Measurements from ENCODE around the gene SCP2. TPM values are rescaled to one million over a fixed set of nuclear protein-coding genes. Genes with fewer than 3 reads are reported as not detected.
"Not testable (repeated sequence)": the region's sequence is repeated elsewhere in the genome, so short reads cannot be mapped to it uniquely, and the experiment has no call there.

SCP2 gene
- total and polyA plus RNA-seq, 7 donors, result 124 to 792 (median 176) TPM

- intact Hi-C loops (cut with DNase I), result no loop called here
- Histone ChIP-seq H3K36me3 (peaks cover 0 to 51% (median 4%) of the 10 kb centered on the region in 4 donors), H3K4me3 (no peak overlapping the region), H3K9me3 (no peaks in the 10 kb centered on the region), H3K27ac (no peak overlapping the region), H3K4me1 (no peaks in the 10 kb centered on the region), H3K27me3 (no peaks in the 10 kb centered on the region)
- 97% methylated on average over 3 of the region's 3 CpGs for WGBS, 2 donors
- TF ChIP-seq POLR2AphosphoS5 (IDR thresholded peaks at IDR 0.05) (no peak), CTCF (IDR thresholded peaks at IDR 0.05) (no peak), POLR2A (IDR thresholded peaks at IDR 0.05) (no peak), EP300 (IDR thresholded peaks at IDR 0.05) (no peak)
- DNase-seq, result no peak
Measured at GRCh38 chr1:52973841-52974240, 46.8 kb downstream of the SCP2 start.

- DNase-seq, result no peak
- Histone ChIP-seq H3K4me3 (no peak overlapping the region), H3K27ac (no peak overlapping the region), H3K36me3 (peaks cover 0 to 70% (median 6%) of the 10 kb centered on the region in 4 donors), H3K4me1 (no peaks in the 10 kb centered on the region), H3K9me3 (no peaks in the 10 kb centered on the region), H3K27me3 (no peaks in the 10 kb centered on the region)
- TF ChIP-seq POLR2AphosphoS5 (IDR thresholded peaks at IDR 0.05) (no peak), EP300 (IDR thresholded peaks at IDR 0.05) (no peak), POLR2A (IDR thresholded peaks at IDR 0.05) (no peak), CTCF (IDR thresholded peaks at IDR 0.05) (no peak)
- intact Hi-C loops (cut with DNase I), result no loop called here
- 81 to 95% methylated on average over 3 of the region's 3 CpGs for WGBS, 2 donors
Measured at GRCh38 chr1:52976183-52977035, 49.3 kb downstream of the SCP2 start.

- Histone ChIP-seq H3K4me3 (no peak overlapping the region), H3K27me3 (no peaks in the 10 kb centered on the region), H3K9me3 (no peaks in the 10 kb centered on the region), H3K4me1 (no peaks in the 10 kb centered on the region), H3K27ac (no peak overlapping the region), H3K36me3 (peaks cover 0 to 84% (median 6%) of the 10 kb centered on the region in 4 donors)
- WGBS, 2 donors, result 82% methylated on average over 2 of the region's 2 CpGs
- no peak for DNase-seq
- intact Hi-C loops (cut with DNase I), result no loop called here
- TF ChIP-seq CTCF (IDR thresholded peaks at IDR 0.05) (no peak), EP300 (IDR thresholded peaks at IDR 0.05) (no peak), POLR2A (IDR thresholded peaks at IDR 0.05) (no peak), POLR2AphosphoS5 (IDR thresholded peaks at IDR 0.05) (no peak)
Measured at GRCh38 chr1:52978045-52978444, 51.0 kb downstream of the SCP2 start.

- H3K4me1 ChIP-seq; intact Hi-C loops (cut with DNase I): not testable (repeated sequence)
- H3K36me3 ChIP-seq, result peaks cover 0 to 39% (median 6%) of the 10 kb centered on the region in 4 donors
Measured at GRCh38 chr1:52992733-52993132, 65.7 kb downstream of the SCP2 start.

GRCh38 chr1:52994656-52995055, 67.6 kb downstream of the SCP2 start:
- intact Hi-C loops (cut with DNase I), result no loop called here
- Histone ChIP-seq H3K36me3 (peaks cover 0 to 23% (median 6%) of the 10 kb centered on the region in 4 donors), H3K27me3 (no peaks in the 10 kb centered on the region), H3K9me3 (no peaks in the 10 kb centered on the region), H3K4me1 (no peaks in the 10 kb centered on the region), H3K4me3 (no peak overlapping the region), H3K27ac (no peak overlapping the region)
- TF ChIP-seq POLR2A (IDR thresholded peaks at IDR 0.05), result no peak
- TF ChIP-seq POLR2AphosphoS5 (IDR thresholded peaks at IDR 0.05), result no peak
- TF ChIP-seq EP300 (IDR thresholded peaks at IDR 0.05), result no peak
- no peak for TF ChIP-seq CTCF (IDR thresholded peaks at IDR 0.05)
- WGBS, 2 donors, result 89 to 98% methylated on average over 6 of the region's 6 CpGs
- no peak for DNase-seq

More at GRCh38 chr1:52992733-52993132, 65.7 kb downstream of the SCP2 start:
- H3K27ac ChIP-seq, H3K4me3 ChIP-seq, H3K27me3 ChIP-seq, H3K9me3 ChIP-seq, DNase-seq: not testable (repeated sequence)
